Smooth muscle cell (in vitro differentiated cells): ENCODE data around the gene ZEB2. TPM values are rescaled to one million over a fixed set of nuclear protein-coding genes. Genes with fewer than 3 reads are reported as not detected.
A peak's percentile ranks its signal among the peaks of the same experiment; 100 is the strongest.

Experiments used
- DNase-seq: peaks from one replicate; lab custom pipeline; 2025; ENCODE audit not compliant: unreplicated experiment; lab: John Stamatoyannopoulos, UW
- H2AFZ ChIP-seq: fragments of 200-600 bp; sonication (generic); 2 replicates; pipeline ENCODE4 v1.6.0; 2016; ENCODE audit warnings: antibody characterized with exemption, low read depth, mild to moderate bottlenecking
- H3F3A ChIP-seq: fragments of 200-600 bp; sonication (generic); 2 replicates; pipeline ENCODE4 v1.6.0; 2017; ENCODE audit warnings: antibody characterized with exemption, low read depth
- H3K27ac ChIP-seq: fragments of 200-600 bp; sonication (generic); 2 replicates; pipeline ENCODE4 v1.5.1; 2016; ENCODE audit warnings: low read depth, mild to moderate bottlenecking
- H3K27me3 ChIP-seq: fragments of 200-600 bp; sonication (generic); 2 replicates; pipeline ENCODE4 v1.6.1; 2016; ENCODE audit warnings: low read depth, mild to moderate bottlenecking
- H3K36me3 ChIP-seq: fragments of 200-600 bp; sonication (generic); 2 replicates; pipeline ENCODE4 v1.5.1; 2016; ENCODE audit warnings: low read depth
- H3K4me1 ChIP-seq: fragments of 200-600 bp; sonication (generic); 2 replicates; pipeline ENCODE4 v1.5.1; 2016; ENCODE audit warnings: low read depth
- H3K4me2 ChIP-seq: fragments of 200-600 bp; sonication (generic); 2 replicates; pipeline ENCODE4 v1.6.0; 2016; ENCODE audit warnings: mild to moderate bottlenecking
- H3K4me3 ChIP-seq: fragments of 200-600 bp; sonication (generic); 2 replicates; pipeline ENCODE4 v1.5.1; 2016; ENCODE audit warnings: mild to moderate bottlenecking
- H3K79me2 ChIP-seq: fragments of 200-600 bp; sonication (generic); 2 replicates; pipeline ENCODE4 v1.6.0; 2016; ENCODE audit warnings: low read depth, mild to moderate bottlenecking
- H3K9ac ChIP-seq: fragments of 200-600 bp; sonication (generic); 2 replicates; pipeline ENCODE4 v1.6.0; 2016; ENCODE audit warnings: low read depth
- H3K9me3 ChIP-seq: fragments of 200-600 bp; sonication (generic); replicated peaks from 2 replicates; pipeline ENCODE4 v1.5.1; 2016; ENCODE audit warnings: low read depth
- H4K20me1 ChIP-seq: fragments of 200-600 bp; sonication (generic); 2 replicates; pipeline ENCODE4 v1.6.0; 2016; ENCODE audit warnings: low read depth
- whole genome bisulfite sequencing: methylation state at CpG from one replicate; pipeline ENCODE4 v1.1.7; 2016; ENCODE audit warnings: low lambda C conversion rate; 5-methylcytosine and 5-hydroxymethylcytosine counted together
- polyA plus RNA-seq: library from polyadenylated mRNA; unstranded; fragments of >200 nt; fragmentation: Nextera tagmentation; extraction: Ambion mirVana; gene quantifications from 2 replicates; pipeline ENCODE4 v1.2.1, GENCODE V29; 2016
- total RNA-seq: library from RNA; depleted of rRNA; stranded (reverse); fragments of >200 nt; gene quantifications from 2 replicates; pipeline ENCODE4 v1.2.3, GENCODE V29; 2014
- TF ChIP-seq, protein P1 (sequence below): fragments of 200-600 bp; sonication (generic); IDR thresholded peaks from 2 replicates; pipeline ENCODE4 v1.5.1; 2017; ENCODE audit warnings: borderline replicate concordance, mild to moderate bottlenecking, antibody characterized with exemption; ENCODE audit not compliant: insufficient read depth, poor library complexity, severe bottlenecking

Gene ZEB2
- total and polyA plus RNA-seq, 2 experiments from 2014 or later, result 67.5 to 148 TPM

GRCh38 chr2:144452169-144452988 is 67.5 kb downstream of the ZEB2 start:
- Histone ChIP-seq H3K27ac (peak overlapping the region; percentile 97), H3K4me3 (peak overlapping the region; percentile 28), H3K9ac (peak overlapping the region; percentile 75), H3F3A (peaks cover 13% of the 10 kb centered on the region), H3K4me1 (peaks cover 67% of the 10 kb centered on the region), H3K36me3 (no peaks in the 10 kb centered on the region), H4K20me1 (peaks cover 50% of the 10 kb centered on the region), H3K79me2 (peaks cover 98% of the 10 kb centered on the region), H3K27me3 (no peaks in the 10 kb centered on the region), H3K4me2 (peak overlapping the region; percentile 80), H3K9me3 (no peaks in the 10 kb centered on the region), H2AFZ (peak overlapping the region; percentile 25)
- WGBS, result 14% methylated on average over 15 of the region's 15 CpGs
- TF ChIP-seq, protein P1, sequence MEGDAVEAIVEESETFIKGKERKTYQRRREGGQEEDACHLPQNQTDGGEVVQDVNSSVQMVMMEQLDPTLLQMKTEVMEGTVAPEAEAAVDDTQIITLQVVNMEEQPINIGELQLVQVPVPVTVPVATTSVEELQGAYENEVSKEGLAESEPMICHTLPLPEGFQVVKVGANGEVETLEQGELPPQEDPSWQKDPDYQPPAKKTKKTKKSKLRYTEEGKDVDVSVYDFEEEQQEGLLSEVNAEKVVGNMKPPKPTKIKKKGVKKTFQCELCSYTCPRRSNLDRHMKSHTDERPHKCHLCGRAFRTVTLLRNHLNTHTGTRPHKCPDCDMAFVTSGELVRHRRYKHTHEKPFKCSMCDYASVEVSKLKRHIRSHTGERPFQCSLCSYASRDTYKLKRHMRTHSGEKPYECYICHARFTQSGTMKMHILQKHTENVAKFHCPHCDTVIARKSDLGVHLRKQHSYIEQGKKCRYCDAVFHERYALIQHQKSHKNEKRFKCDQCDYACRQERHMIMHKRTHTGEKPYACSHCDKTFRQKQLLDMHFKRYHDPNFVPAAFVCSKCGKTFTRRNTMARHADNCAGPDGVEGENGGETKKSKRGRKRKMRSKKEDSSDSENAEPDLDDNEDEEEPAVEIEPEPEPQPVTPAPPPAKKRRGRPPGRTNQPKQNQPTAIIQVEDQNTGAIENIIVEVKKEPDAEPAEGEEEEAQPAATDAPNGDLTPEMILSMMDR, result peak; percentile 18
- no peak for DNase-seq

DNA sequence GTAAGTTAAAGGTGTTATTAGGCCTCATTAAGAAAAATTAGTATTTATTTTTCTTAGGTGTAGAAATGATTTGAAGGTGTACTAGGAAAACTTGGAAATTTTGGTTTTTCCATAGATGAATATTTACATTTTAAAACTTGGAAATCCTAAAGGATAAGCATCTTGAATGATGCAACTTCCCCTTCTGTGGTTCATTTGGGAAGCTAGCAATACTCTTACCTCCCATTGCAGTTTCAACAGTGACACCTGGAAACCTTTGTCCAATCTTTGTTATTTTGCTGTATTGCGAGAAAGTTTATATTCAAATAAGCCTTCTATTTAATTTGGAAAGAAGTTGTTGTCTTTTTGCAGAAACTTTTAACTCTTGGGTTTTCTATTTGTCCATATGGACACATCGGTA is 68.5 kb downstream of the ZEB2 start:
- Histone ChIP-seq H3K79me2 (peaks cover 100% of the 10 kb centered on the region), H3K4me1 (peaks cover 59% of the 10 kb centered on the region), H3K27me3 (no peaks in the 10 kb centered on the region), H3K9ac (no peak overlapping the region), H3F3A (peaks cover 14% of the 10 kb centered on the region), H2AFZ (no peak overlapping the region), H3K27ac (peak overlapping the region; percentile 97), H3K9me3 (no peaks in the 10 kb centered on the region), H4K20me1 (peaks cover 47% of the 10 kb centered on the region), H3K36me3 (no peaks in the 10 kb centered on the region), H3K4me2 (no peak overlapping the region), H3K4me3 (no peak overlapping the region)
- 96% methylated on average over 2 of the region's 2 CpGs for WGBS
- TF ChIP-seq, protein P1, result no peak
- no peak for DNase-seq

- Histone ChIP-seq H3K4me3 (no peak overlapping the region), H3K79me2 (peaks cover 100% of the 10 kb centered on the region), H3K4me1 (peaks cover 40% of the 10 kb centered on the region), H3K27ac (peak overlapping the region; percentile 72), H3K4me2 (peak overlapping the region; percentile 46), H3K36me3 (no peaks in the 10 kb centered on the region), H3F3A (peaks cover 13% of the 10 kb centered on the region), H3K9me3 (no peaks in the 10 kb centered on the region), H2AFZ (no peak overlapping the region), H3K9ac (no peak overlapping the region), H3K27me3 (no peaks in the 10 kb centered on the region), H4K20me1 (peaks cover 50% of the 10 kb centered on the region)
- WGBS, result 62% methylated on average over 7 of the region's 7 CpGs
- TF ChIP-seq, protein P1, result peak; percentile 18
- DNase-seq, result no peak
These were observed 70.9 kb downstream of the ZEB2 start for GRCh38 chr2:144449028-144449406.
